Loucy (cell line): ENCODE results near the gene KXD1.

ENCODE experiments used
- CTCF ChIP-seq: fragments of 200-600 bp; sonication (generic); conservative IDR thresholded peaks from 2 replicates; pipeline ENCODE4 v1.5.1; 2014; ENCODE audit warnings: mild to moderate bottlenecking, antibody characterized with exemption, low read length
- EZH2phosphoT487 ChIP-seq: fragments of 200-600 bp; IDR thresholded peaks from 2 replicates; pipeline ENCODE4 v1.6.1; 2018; ENCODE audit warnings: antibody characterized with exemption, mild to moderate bottlenecking, moderate library complexity, borderline replicate concordance

GRCh38 chr19:18580311-18580710 is 22.6 kb downstream of the KXD1 start:
- TF ChIP-seq CTCF (no peak), EZH2phosphoT487 (no peak)
